ENCODE data around the gene FAM117B.

DNA sequence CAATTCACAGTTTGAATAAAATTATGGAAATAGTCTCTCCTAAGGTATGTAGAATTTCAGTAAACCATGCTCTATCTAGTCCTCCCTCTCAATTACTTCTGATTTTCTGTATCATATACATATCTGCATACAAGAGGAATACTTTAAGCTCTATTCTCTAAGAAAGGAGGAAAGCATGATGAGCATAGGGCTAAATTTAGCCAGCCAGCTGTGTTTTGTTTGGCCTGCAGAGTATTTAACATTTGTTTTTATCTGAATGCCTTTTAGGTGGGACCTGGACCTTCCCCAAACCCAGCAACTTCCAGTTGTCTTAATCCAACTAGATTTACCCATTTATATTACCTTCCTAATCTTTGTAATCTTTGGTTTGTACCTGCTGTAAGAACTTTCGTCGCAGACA, 42.2 kb upstream of the FAM117B start:
- TF ChIP-seq CTCF (IDR thresholded peaks at IDR 0.05) (no peak), POLR2AphosphoS5 (IDR thresholded peaks at IDR 0.05) (no peak), EP300 (IDR thresholded peaks at IDR 0.05) (no peak), POLR2A (IDR thresholded peaks at IDR 0.05) (no peak)

All from upper lobe of left lung (tissue), 4 donors.